ENCODE measurements around the gene CDH13.

GRCh38 chr16:82867485-82867884 is 240.7 kb downstream of the CDH13 start:
- no peak for TF ChIP-seq POLR2A (IDR thresholded peaks at IDR 0.05)
- TF ChIP-seq CTCF (IDR thresholded peaks at IDR 0.05 in 4 of 5, conservative IDR thresholded peaks at IDR 0.05 in 1 of 5): no peak
